ENCODE measurements around the gene CAPN8.

DNA sequence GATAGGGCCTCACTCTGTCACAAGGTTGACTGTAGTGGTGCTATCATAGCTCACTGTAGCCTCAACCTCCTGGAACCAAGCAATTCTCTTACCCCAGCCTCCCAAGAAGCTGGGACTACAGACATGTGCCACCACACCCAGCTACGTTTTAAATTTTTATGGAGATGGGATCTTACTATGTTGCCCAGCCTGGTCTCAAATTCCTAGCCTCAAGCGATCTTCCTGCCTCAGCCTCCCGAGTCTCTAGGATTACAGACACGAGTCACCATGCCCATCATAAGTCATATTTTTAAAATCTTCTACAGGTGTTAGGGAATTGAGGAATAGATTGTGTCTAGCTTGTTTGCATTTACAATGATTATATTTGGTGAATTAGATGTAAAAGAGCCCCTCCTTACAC is 145.3 kb downstream of the CAPN8 start:
- no peak for TF ChIP-seq POLR2A (IDR thresholded peaks at IDR 0.05)
- no peak for TF ChIP-seq CTCF (IDR thresholded peaks at IDR 0.05)
